GM23338 (cell line): ENCODE results near the gene FGFRL1. TPM values are rescaled to one million over a fixed set of nuclear protein-coding genes. Genes with fewer than 3 reads are reported as not detected.

Source experiments
- ATAC-seq: fragments of 200-7000 bp; cut with Tn5 transposase; 3 replicates; pipeline ENCODE4 v1.9.1; 2020
- DNase-seq: peaks from one replicate; pipeline ENCODE4 v3.0.0-alpha.2; 2015; ENCODE audit warnings: low spot score
- H2AFZ ChIP-seq: fragments of 200-600 bp; sonication (generic); 2 replicates; pipeline ENCODE4 v1.8.0; 2016; ENCODE audit warnings: antibody characterized with exemption, mild to moderate bottlenecking, moderate library complexity
- H3F3A ChIP-seq: fragments of 200-600 bp; sonication (generic); replicated peaks from 2 replicates; pipeline ENCODE4 v1.8.0; 2017; ENCODE audit warnings: antibody characterized with exemption, mixed run types, low read depth
- H3K27ac ChIP-seq: fragments of 200-600 bp; sonication (generic); 2 replicates; pipeline ENCODE4 v1.6.1; 2016; ENCODE audit warnings: low read depth
- H3K27me3 ChIP-seq: fragments of 200-600 bp; sonication (generic); 2 replicates; pipeline ENCODE4 v1.8.0; 2016; ENCODE audit warnings: mild to moderate bottlenecking, mixed run types, moderate library complexity; ENCODE audit not compliant: insufficient read depth
- H3K36me3 ChIP-seq: fragments of 200-600 bp; sonication (generic); 2 replicates; pipeline ENCODE4 v1.8.0; 2016; ENCODE audit warnings: mild to moderate bottlenecking; ENCODE audit not compliant: insufficient read depth
- H3K4me1 ChIP-seq: fragments of 200-600 bp; sonication (generic); 2 replicates; pipeline ENCODE4 v1.8.0; 2016; ENCODE audit warnings: mild to moderate bottlenecking, moderate library complexity; ENCODE audit not compliant: insufficient read depth
- H3K4me2 ChIP-seq: fragments of 200-600 bp; sonication (generic); 2 replicates; pipeline ENCODE4 v1.7.1; 2017; ENCODE audit warnings: mixed run types
- H3K4me3 ChIP-seq: fragments of 200-600 bp; sonication (generic); 2 replicates; pipeline ENCODE4 v1.6.1; 2016; ENCODE audit warnings: mixed run types
- H3K79me2 ChIP-seq: fragments of 200-600 bp; sonication (generic); replicated peaks from 2 replicates; pipeline ENCODE4 v1.8.0; 2017; ENCODE audit warnings: mild to moderate bottlenecking; ENCODE audit not compliant: insufficient read depth
- H3K9me2 ChIP-seq: fragments of 200-600 bp; sonication (generic); 2 replicates; pipeline ENCODE4 v1.8.0; 2017; ENCODE audit not compliant: insufficient read depth
- H4K20me1 ChIP-seq: fragments of 200-600 bp; sonication (generic); replicated peaks from 2 replicates; pipeline ENCODE4 v1.8.0; 2017; ENCODE audit warnings: mild to moderate bottlenecking; ENCODE audit not compliant: insufficient read depth
- H3K27ac Mint-ChIP-seq: 2 replicates; pipeline ENCODE4 v1.8.0; 2020; ENCODE audit warnings: inconsistent platforms, mild to moderate bottlenecking, moderate library complexity, mixed read lengths
- H3K27me3 Mint-ChIP-seq: 3 replicates; pipeline ENCODE4 v1.8.0; 2022; ENCODE audit warnings: low read depth, mild to moderate bottlenecking, moderate library complexity, mixed read lengths, inconsistent platforms; ENCODE audit not compliant: insufficient read depth, poor library complexity
- H3K36me3 Mint-ChIP-seq: 3 replicates; pipeline ENCODE4 v1.8.0; 2021; ENCODE audit warnings: low read depth, mild to moderate bottlenecking, inconsistent platforms, moderate library complexity, mixed read lengths
- H3K4me1 Mint-ChIP-seq: 3 replicates; pipeline ENCODE4 v1.8.0; 2020; ENCODE audit warnings: mild to moderate bottlenecking, inconsistent platforms, mixed read lengths
- H3K4me3 Mint-ChIP-seq: 3 replicates; pipeline ENCODE4 v1.8.0; 2021; ENCODE audit warnings: moderate library complexity, mild to moderate bottlenecking, inconsistent platforms, mixed read lengths
- H3K9me3 Mint-ChIP-seq: 3 replicates; pipeline ENCODE4 v1.8.0; 2020; ENCODE audit warnings: moderate library complexity, mild to moderate bottlenecking, inconsistent platforms, mixed read lengths
- CREB1 ChIP-seq: fragments of 250-450 bp; sonication (Bioruptor Pico); IDR thresholded peaks from 2 replicates; pipeline ENCODE4 v1.5.0; 2020; ENCODE audit warnings: low read depth, mild to moderate bottlenecking, moderate library complexity
- EZH2 ChIP-seq: fragments of 200-600 bp; sonication (generic); IDR thresholded peaks from one replicate; pipeline ENCODE4 v1.8.0; 2017; ENCODE audit warnings: antibody characterized with exemption, mild to moderate bottlenecking, low read depth; ENCODE audit not compliant: unreplicated experiment
- EZH2phosphoT487 ChIP-seq: fragments of 200-600 bp; sonication (generic); IDR thresholded peaks from one replicate; pipeline ENCODE4 v1.8.1; 2018; ENCODE audit warnings: antibody characterized with exemption; ENCODE audit not compliant: unreplicated experiment
- JUNB ChIP-seq: IDR thresholded peaks from one replicate; pipeline ENCODE4 v1.6.1; 2016; ENCODE audit warnings: antibody characterized with exemption; ENCODE audit not compliant: unreplicated experiment
- NANOG ChIP-seq: IDR thresholded peaks from 2 replicates; pipeline ENCODE4 v1.6.1; 2016; ENCODE audit warnings: antibody characterized with exemption, borderline replicate concordance
- POLR2AphosphoS5 ChIP-seq: IDR thresholded peaks from 2 replicates; pipeline ENCODE4 v1.6.1; 2016; ENCODE audit warnings: antibody characterized with exemption, low read depth
- REST ChIP-seq: IDR thresholded peaks from one replicate; pipeline ENCODE4 v1.6.1; 2018; ENCODE audit warnings: antibody characterized with exemption; ENCODE audit not compliant: unreplicated experiment
- STAT1 ChIP-seq: IDR thresholded peaks from one replicate; pipeline ENCODE4 v1.6.1; 2016; ENCODE audit warnings: antibody characterized with exemption; ENCODE audit not compliant: unreplicated experiment
- ZNF114 ChIP-seq: fragments of 250-450 bp; sonication (Bioruptor Pico); IDR thresholded peaks from 2 replicates; pipeline ENCODE4 v1.5.0; 2020; ENCODE audit warnings: mild to moderate bottlenecking, moderate library complexity
- ZNF331 ChIP-seq: fragments of 250-450 bp; sonication (Bioruptor Pico); IDR thresholded peaks from 2 replicates; pipeline ENCODE4 v1.5.0; 2020; ENCODE audit warnings: low read depth, mild to moderate bottlenecking, moderate library complexity
- ZNF462 ChIP-seq: fragments of 250-450 bp; sonication (Bioruptor Pico); IDR thresholded peaks from 2 replicates; pipeline ENCODE4 v1.5.0; 2020; ENCODE audit warnings: mild to moderate bottlenecking, moderate library complexity
- polyA plus RNA-seq: library from polyadenylated mRNA; unstranded; fragments of >200 nt; fragmentation: Nextera tagmentation; extraction: Ambion mirVana; gene quantifications from 2 replicates; pipeline ENCODE4 v1.2.1, GENCODE V29; 2016
- total RNA-seq: library from RNA; depleted of rRNA; stranded (reverse); fragments of >200 nt; shearing (Covaris generic); gene quantifications from 2 replicates; pipeline ENCODE4 v1.2.3, GENCODE V29; 2014
- TF ChIP-seq, protein P1 (sequence below): IDR thresholded peaks from 2 replicates; pipeline ENCODE4 v1.6.1; 2016; ENCODE audit warnings: antibody characterized with exemption
- TF ChIP-seq, protein P2 (sequence below), 2 experiments: fragments of 200-600 bp in 1 of 2; sonication (generic) in 1 of 2; conservative IDR thresholded peaks; 2 replicates each; pipeline versions ENCODE4 v1.5.1 to v1.6.1; 2016 to 2017; ENCODE audit warnings: antibody characterized with exemption in 2 of 2, low read depth in 2 of 2, mild to moderate bottlenecking in 2 of 2, moderate library complexity in 1 of 2

Gene FGFRL1
- total and polyA plus RNA-seq, 2 experiments from 2014 or later = 7.0 to 35.8 TPM

DNA sequence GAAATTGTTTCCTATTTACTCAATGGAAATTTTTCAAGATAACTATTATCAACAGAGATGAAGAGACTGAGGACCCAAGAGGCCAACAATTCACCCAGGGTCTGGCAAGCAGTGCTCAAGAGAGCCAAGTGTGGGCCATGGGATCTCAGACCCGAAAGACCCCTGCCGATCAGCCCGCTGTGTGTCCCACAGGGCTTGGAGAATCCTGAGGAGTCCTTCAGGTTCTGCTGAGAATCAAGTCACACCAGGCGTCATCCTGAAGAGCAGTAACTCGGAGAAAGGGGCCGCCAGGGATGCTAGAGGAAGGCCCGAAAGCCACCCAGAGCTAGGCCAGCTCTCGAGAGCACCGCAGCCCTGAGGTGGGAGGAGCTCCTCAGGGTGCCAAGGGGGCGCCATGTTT is 48.7 kb downstream of the FGFRL1 start:
- DNase-seq = no peak

More for the DNA sequence above, 48.7 kb downstream of the FGFRL1 start:
- Histone ChIP-seq H4K20me1 (no peaks in the 10 kb centered on the region), H3K4me2 (no peak overlapping the region), H2AFZ (no peak overlapping the region), H3K79me2 (no peaks in the 10 kb centered on the region), H3K4me3 (no peak overlapping the region), H3K27ac (no peak overlapping the region), H3K4me1 (no peaks in the 10 kb centered on the region), H3F3A (no peaks in the 10 kb centered on the region), H3K27me3 (no peaks in the 10 kb centered on the region), H3K9me2 (no peaks in the 10 kb centered on the region), H3K36me3 (no peaks in the 10 kb centered on the region)
- TF ChIP-seq, protein P1, sequence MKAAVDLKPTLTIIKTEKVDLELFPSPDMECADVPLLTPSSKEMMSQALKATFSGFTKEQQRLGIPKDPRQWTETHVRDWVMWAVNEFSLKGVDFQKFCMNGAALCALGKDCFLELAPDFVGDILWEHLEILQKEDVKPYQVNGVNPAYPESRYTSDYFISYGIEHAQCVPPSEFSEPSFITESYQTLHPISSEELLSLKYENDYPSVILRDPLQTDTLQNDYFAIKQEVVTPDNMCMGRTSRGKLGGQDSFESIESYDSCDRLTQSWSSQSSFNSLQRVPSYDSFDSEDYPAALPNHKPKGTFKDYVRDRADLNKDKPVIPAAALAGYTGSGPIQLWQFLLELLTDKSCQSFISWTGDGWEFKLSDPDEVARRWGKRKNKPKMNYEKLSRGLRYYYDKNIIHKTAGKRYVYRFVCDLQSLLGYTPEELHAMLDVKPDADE = no peak
- TF ChIP-seq ZNF114 (CRISPR knock-in tag) (no peak), POLR2AphosphoS5 (no peak), ZNF462 (no peak), CREB1 (CRISPR knock-in tag) (no peak), EZH2phosphoT487 (no peak), JUNB (no peak), STAT1 (no peak), EZH2 (no peak), REST (no peak), ZNF331 (CRISPR knock-in tag) (no peak), NANOG (no peak)
- TF ChIP-seq, protein P2, sequence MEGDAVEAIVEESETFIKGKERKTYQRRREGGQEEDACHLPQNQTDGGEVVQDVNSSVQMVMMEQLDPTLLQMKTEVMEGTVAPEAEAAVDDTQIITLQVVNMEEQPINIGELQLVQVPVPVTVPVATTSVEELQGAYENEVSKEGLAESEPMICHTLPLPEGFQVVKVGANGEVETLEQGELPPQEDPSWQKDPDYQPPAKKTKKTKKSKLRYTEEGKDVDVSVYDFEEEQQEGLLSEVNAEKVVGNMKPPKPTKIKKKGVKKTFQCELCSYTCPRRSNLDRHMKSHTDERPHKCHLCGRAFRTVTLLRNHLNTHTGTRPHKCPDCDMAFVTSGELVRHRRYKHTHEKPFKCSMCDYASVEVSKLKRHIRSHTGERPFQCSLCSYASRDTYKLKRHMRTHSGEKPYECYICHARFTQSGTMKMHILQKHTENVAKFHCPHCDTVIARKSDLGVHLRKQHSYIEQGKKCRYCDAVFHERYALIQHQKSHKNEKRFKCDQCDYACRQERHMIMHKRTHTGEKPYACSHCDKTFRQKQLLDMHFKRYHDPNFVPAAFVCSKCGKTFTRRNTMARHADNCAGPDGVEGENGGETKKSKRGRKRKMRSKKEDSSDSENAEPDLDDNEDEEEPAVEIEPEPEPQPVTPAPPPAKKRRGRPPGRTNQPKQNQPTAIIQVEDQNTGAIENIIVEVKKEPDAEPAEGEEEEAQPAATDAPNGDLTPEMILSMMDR (conservative IDR thresholded peaks at IDR 0.05; ENCODE audit: low read depth in 2 of 2) = no peak
- H3K27me3 Mint-ChIP-seq = peaks cover 16% of the 10 kb centered on the region
- no peak overlapping the region for H3K4me3 Mint-ChIP-seq
- peaks cover 5% of the 10 kb centered on the region for H3K4me1 Mint-ChIP-seq
- ATAC-seq = no peak
- no peaks in the 10 kb centered on the region for H3K36me3 Mint-ChIP-seq
- H3K9me3 Mint-ChIP-seq = no peaks in the 10 kb centered on the region
- H3K27ac Mint-ChIP-seq = no peak overlapping the region
